22Rv1 (cell line): ENCODE results near the gene FRAS1.
"Not testable (repeated sequence)": the region's sequence is repeated elsewhere in the genome, so short reads cannot be mapped to it uniquely, and the experiment has no call there.

Source experiments
- H3K27ac ChIP-seq: fragments of 450-650 bp; 2 replicates; pipeline ENCODE4 v1.5.1; 2017
- CTCF ChIP-seq: fragments of 450-650 bp; IDR thresholded peaks from 2 replicates; pipeline ENCODE4 v1.5.1; 2017; ENCODE audit warnings: mild to moderate bottlenecking
- ZFX ChIP-seq: fragments of 450-650 bp; IDR thresholded peaks from 2 replicates; pipeline ENCODE4 v1.6.1; 2017; ENCODE audit warnings: antibody characterized with exemption, borderline replicate concordance

The FRAS1 gene

DNA sequence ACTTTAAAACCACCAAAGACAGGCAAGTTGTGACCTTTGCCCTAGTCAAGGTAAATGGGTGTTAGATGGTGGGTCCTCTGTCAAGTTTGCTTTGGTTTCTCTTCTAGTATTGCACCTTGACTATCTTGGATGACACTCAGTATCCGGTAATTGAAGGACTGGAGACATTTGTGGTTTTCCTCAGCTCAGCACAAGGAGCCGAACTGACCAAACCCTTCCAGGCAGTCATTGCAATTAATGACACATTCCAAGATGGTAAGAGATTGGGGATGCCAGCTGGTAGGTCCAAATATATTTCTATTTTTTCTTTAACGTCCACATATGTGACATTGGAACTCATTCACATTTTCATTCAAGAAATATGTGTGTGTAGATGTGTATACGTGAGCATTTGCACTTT, 425.2 kb downstream of the FRAS1 start:
- no peak overlapping the region for H3K27ac ChIP-seq
- TF ChIP-seq CTCF (no peak), ZFX (no peak)

- no peak for TF ChIP-seq CTCF
- TF ChIP-seq ZFX = no peak
- H3K27ac ChIP-seq = no peak overlapping the region
Observed at GRCh38 chr4:78483811-78484210, 426.7 kb downstream of the FRAS1 start.

- no peak for TF ChIP-seq ZFX
- no peak for TF ChIP-seq CTCF
- no peak overlapping the region for H3K27ac ChIP-seq
Observed at GRCh38 chr4:78484574-78484973, 427.5 kb downstream of the FRAS1 start.

DNA sequence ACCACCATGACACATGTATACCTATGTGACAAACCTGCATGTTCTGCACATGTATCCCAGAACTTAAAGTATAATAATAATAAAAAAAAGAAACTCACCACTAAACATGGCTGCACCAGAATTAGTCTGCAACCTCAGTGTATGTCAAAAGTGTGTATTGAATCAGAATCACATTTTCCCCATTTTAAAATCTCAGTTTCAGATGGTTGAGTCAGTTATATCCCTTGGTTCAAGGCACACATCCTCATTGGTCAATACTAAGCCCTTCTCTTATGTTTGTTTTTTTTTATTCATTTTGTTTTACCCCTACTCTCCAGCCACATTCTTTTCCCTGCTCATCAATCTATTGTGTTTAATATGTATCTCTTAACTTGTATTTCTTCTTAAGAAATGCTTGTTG, 436.6 kb downstream of the FRAS1 start:
- H3K27ac ChIP-seq = no peak overlapping the region
- no peak for TF ChIP-seq CTCF
- no peak for TF ChIP-seq ZFX

DNA sequence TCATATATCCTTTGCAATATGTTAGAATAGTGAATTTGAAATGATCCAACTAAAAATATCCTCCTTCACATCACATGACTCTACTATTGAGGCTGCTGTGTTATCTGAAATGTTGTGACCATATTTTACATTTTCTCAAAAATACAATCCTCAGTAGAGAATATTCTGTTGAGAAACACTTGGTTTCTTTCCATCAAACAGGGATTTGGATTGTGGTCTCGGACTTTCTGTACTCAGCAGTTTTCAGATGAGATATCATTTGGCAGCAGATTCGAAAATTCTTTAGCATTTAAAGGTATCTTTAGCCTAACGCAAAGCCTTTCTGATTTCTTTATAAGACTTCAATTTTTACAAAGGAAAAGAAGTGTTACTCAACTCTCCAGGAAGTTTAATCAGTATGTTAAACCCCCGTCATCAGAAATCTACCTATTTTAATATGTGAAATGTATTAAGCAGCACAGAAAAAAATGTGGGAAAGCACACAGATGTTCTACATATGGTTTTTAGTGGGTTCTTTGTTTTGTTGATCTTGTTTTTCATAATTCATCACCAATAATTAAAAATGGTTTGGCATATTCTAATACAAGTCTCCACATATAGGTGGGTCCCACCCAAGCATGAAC, 439.0 kb downstream of the FRAS1 start:
- H3K27ac ChIP-seq = no peak overlapping the region
- TF ChIP-seq ZFX (no peak), CTCF (no peak)

GRCh38 chr4:78506260-78506659, 449.1 kb downstream of the FRAS1 start:
- H3K27ac ChIP-seq = not testable (repeated sequence)

- no peak overlapping the region for H3K27ac ChIP-seq
- TF ChIP-seq CTCF (no peak), ZFX (no peak)
Observed at GRCh38 chr4:78509043-78509442, 451.9 kb downstream of the FRAS1 start.

GRCh38 chr4:78510108-78510507, 453.0 kb downstream of the FRAS1 start:
- TF ChIP-seq CTCF (no peak), ZFX (no peak)
- H3K27ac ChIP-seq = no peak overlapping the region
